ENCODE data around the gene LDLRAD3.

Gene LDLRAD3

GRCh38 chr11:35998634-35999033 lies 54.8 kb downstream of the LDLRAD3 start:
- Histone ChIP-seq H3K79me2 (ENCODE audit: low read length) (no peaks in the 10 kb centered on the region), H3K36me3 (replicated peaks; ENCODE audit: low read depth, low read length) (no peaks in the 10 kb centered on the region)
- TF ChIP-seq EZH2phosphoT487 (IDR thresholded peaks at IDR 0.05; ENCODE audit: low read depth): no peak
- TF ChIP-seq, protein P1, sequence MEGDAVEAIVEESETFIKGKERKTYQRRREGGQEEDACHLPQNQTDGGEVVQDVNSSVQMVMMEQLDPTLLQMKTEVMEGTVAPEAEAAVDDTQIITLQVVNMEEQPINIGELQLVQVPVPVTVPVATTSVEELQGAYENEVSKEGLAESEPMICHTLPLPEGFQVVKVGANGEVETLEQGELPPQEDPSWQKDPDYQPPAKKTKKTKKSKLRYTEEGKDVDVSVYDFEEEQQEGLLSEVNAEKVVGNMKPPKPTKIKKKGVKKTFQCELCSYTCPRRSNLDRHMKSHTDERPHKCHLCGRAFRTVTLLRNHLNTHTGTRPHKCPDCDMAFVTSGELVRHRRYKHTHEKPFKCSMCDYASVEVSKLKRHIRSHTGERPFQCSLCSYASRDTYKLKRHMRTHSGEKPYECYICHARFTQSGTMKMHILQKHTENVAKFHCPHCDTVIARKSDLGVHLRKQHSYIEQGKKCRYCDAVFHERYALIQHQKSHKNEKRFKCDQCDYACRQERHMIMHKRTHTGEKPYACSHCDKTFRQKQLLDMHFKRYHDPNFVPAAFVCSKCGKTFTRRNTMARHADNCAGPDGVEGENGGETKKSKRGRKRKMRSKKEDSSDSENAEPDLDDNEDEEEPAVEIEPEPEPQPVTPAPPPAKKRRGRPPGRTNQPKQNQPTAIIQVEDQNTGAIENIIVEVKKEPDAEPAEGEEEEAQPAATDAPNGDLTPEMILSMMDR (IDR thresholded peaks at IDR 0.05; ENCODE audit: low read depth, low read length): no peak

DNA sequence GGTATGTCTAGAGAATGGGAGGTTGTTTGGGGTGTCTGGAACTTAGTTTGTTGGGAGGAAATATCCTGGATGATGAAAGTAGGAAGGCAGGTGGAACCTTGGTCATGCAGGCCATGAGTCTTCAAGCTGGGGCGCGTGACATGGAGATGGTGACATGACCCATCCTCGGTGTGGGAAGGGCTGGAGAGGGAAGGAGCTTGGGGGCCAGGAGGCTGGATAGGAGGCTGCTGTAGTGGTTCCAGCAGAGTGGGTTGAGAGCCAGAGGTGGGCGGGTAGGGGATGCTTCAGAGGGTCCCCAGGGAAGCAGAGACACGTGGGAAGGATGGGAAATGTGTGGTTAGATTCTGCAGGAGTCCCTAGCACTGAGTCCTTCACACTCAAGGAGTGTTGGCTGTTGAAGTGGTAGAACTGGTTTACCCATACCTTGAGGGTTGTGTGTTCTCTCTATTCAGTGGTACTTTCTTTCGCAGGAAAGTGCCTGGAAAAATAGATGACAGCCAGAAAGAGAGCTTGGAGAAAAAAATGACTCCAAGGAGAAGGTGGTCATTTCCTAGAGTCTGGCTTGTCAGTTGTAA lies 56.8 kb downstream of the LDLRAD3 start:
- no peaks in the 10 kb centered on the region for H3K79me2 ChIP-seq (ENCODE audit: low read length)
- H3K36me3 ChIP-seq (replicated peaks; ENCODE audit: low read depth, low read length): no peaks in the 10 kb centered on the region
- H3K4me2 ChIP-seq (ENCODE audit: low read length): no peak overlapping the region
- peaks cover 14% of the 10 kb centered on the region for H3K4me1 ChIP-seq (ENCODE audit: low read length)
- no peak overlapping the region for H3K27ac ChIP-seq (ENCODE audit: low read length)
- H3K27me3 ChIP-seq (ENCODE audit: low read depth, low read length): no peaks in the 10 kb centered on the region
- no peak overlapping the region for H3K4me3 ChIP-seq (ENCODE audit: low read length)
- no peak for TF ChIP-seq EZH2phosphoT487 (IDR thresholded peaks at IDR 0.05; ENCODE audit: low read depth)
- TF ChIP-seq, protein P1 (IDR thresholded peaks at IDR 0.05; ENCODE audit: low read depth, low read length): no peak
- no peaks in the 10 kb centered on the region for H4K20me1 ChIP-seq (ENCODE audit: insufficient read depth, low read length)
- H3K9ac ChIP-seq (ENCODE audit: low read length): no peak overlapping the region
- H2AFZ ChIP-seq (ENCODE audit: low read depth, low read length): no peak overlapping the region
- H3K9me3 ChIP-seq (ENCODE audit: insufficient read depth, low read length): no peaks in the 10 kb centered on the region

More at GRCh38 chr11:35998634-35999033, 54.8 kb downstream of the LDLRAD3 start:
- Histone ChIP-seq H3K27me3 (ENCODE audit: low read depth, low read length) (no peaks in the 10 kb centered on the region), H3K4me3 (ENCODE audit: low read length) (no peak overlapping the region), H2AFZ (ENCODE audit: low read depth, low read length) (no peak overlapping the region), H3K4me1 (ENCODE audit: low read length) (peaks cover 14% of the 10 kb centered on the region), H3K4me2 (ENCODE audit: low read length) (no peak overlapping the region), H3K27ac (ENCODE audit: low read length) (no peak overlapping the region), H4K20me1 (ENCODE audit: insufficient read depth, low read length) (no peaks in the 10 kb centered on the region), H3K9ac (ENCODE audit: low read length) (no peak overlapping the region), H3K9me3 (ENCODE audit: insufficient read depth, low read length) (peaks cover 6% of the 10 kb centered on the region; the same call in 1 of the 2 replicates)

DNA sequence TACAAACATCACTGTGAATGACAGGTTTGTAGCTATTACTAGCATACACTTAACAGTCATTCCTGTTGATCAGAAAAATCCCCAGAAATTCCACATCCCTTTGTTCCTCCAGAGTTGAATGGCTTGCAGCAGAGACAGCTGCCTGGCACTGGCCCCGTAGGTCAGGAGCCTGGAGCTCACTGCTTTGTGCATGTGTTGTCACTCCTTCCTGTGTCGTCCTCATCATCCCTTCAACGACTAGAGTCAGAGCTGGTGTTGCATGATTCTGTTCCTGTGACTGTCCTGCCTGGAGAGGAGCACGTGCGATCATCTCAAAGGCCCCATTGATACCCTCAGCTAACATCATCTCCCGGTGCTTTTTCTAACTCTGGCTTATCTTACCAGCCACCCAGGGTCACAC lies 58.3 kb downstream of the LDLRAD3 start:
- Histone ChIP-seq H3K27ac (ENCODE audit: low read length) (no peak overlapping the region), H3K4me2 (ENCODE audit: low read length) (no peak overlapping the region), H3K79me2 (ENCODE audit: low read length) (no peaks in the 10 kb centered on the region), H3K4me3 (ENCODE audit: low read length) (no peak overlapping the region), H3K27me3 (ENCODE audit: low read depth, low read length) (no peaks in the 10 kb centered on the region), H3K9me3 (ENCODE audit: insufficient read depth, low read length) (no peaks in the 10 kb centered on the region), H3K9ac (ENCODE audit: low read length) (no peak overlapping the region), H2AFZ (ENCODE audit: low read depth, low read length) (no peak overlapping the region), H3K36me3 (replicated peaks; ENCODE audit: low read depth, low read length) (no peaks in the 10 kb centered on the region), H4K20me1 (ENCODE audit: insufficient read depth, low read length) (no peaks in the 10 kb centered on the region), H3K4me1 (ENCODE audit: low read length) (peaks cover 14% of the 10 kb centered on the region)
- no peak for TF ChIP-seq EZH2phosphoT487 (IDR thresholded peaks at IDR 0.05; ENCODE audit: low read depth)
- TF ChIP-seq, protein P1 (IDR thresholded peaks at IDR 0.05; ENCODE audit: low read depth, low read length): no peak

- Histone ChIP-seq H3K9ac (ENCODE audit: low read length) (no peak overlapping the region), H3K27ac (ENCODE audit: low read length) (no peak overlapping the region), H3K4me1 (ENCODE audit: low read length) (peaks cover 8% of the 10 kb centered on the region), H3K36me3 (replicated peaks; ENCODE audit: low read depth, low read length) (no peaks in the 10 kb centered on the region), H3K27me3 (ENCODE audit: low read depth, low read length) (no peaks in the 10 kb centered on the region), H3K4me2 (ENCODE audit: low read length) (no peak overlapping the region), H3K79me2 (ENCODE audit: low read length) (no peaks in the 10 kb centered on the region), H3K9me3 (ENCODE audit: insufficient read depth, low read length) (no peaks in the 10 kb centered on the region), H2AFZ (ENCODE audit: low read depth, low read length) (no peak overlapping the region), H4K20me1 (ENCODE audit: insufficient read depth, low read length) (no peaks in the 10 kb centered on the region), H3K4me3 (ENCODE audit: low read length) (no peak overlapping the region)
- TF ChIP-seq, protein P1 (IDR thresholded peaks at IDR 0.05; ENCODE audit: low read depth, low read length): no peak
These were observed 58.9 kb downstream of the LDLRAD3 start for GRCh38 chr11:36002796-36003195.
